NK-92 (cell line): ENCODE measurements around the gene C1QTNF1.
"Not testable (repeated sequence)": the region's sequence is repeated elsewhere in the genome, so short reads cannot be mapped to it uniquely, and the experiment has no call there.

Experiments used
- DNase-seq: peaks from one replicate; lab custom pipeline; 2025; ENCODE audit not compliant: unreplicated experiment; lab: John Stamatoyannopoulos, UW

The C1QTNF1 gene

DNA sequence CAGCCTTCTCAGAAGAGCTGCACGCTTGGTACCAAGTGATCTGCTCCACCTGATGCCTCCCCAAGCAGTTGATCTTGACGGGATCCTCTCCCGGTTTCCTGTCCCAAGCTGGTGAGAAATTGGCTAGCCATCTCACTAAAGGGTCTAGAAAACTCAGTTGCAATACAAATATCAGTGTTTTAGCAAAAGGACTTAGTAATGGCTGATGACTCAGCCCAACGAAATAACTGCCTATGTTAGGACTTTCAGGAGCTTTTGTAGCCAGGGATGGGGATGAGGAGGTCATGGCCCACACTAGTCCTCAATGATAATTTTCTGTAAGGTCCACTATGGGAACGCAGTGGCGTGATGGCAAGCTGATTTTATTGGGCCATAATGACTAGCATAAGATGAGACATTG lies 27.3 kb downstream of the C1QTNF1 start:
- no peak for DNase-seq

DNA sequence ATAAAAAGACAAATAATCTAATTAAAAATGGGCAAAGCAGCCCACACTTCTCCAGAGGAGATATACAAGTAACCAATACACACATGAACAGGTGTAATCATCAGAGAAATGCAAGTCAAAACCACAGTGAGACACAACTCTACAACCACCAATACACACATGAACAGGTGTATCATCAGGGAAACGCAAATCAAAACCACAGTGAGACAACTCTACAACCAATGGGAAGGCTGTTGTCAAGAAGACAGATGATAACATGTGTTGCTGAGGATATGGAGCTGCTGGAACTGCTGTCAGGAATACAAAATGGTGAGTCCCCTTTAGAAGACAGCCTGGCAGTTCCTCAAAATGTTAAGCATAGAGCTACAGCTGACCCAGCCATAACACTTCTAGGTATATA lies 28.2 kb downstream of the C1QTNF1 start:
- DNase-seq = no peak

DNA sequence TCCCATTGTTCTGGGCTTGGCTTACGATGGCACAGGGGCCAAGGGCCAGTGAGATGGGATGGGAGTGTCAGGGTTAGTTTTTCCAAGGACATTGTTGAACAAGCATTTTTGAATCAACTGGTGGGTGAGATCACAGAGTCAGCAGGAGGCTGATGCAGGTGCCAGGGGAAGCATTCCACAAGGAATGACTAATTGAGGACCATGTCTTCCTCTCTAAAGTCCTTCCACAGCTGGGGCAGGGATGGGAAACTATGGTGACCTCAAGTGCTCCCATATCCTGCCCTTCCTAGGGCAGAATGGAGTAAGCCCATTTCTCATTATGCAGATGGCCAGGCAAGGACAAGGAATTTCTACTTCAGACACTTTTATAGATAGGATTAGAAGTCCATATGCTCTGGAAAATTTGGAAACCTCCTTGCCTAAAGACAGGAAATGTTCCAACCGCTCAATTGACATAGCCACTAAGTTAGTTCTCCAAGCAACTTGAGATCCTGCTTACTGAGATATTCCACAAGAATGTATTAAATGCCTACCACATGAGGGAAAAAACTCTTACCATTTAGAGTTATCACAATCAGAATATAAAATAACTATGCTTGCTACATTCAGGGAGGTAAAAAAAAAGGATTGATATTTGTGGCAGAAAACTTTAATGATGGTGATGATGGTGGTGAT lies 29.4 kb downstream of the C1QTNF1 start:
- no peak for DNase-seq

DNA sequence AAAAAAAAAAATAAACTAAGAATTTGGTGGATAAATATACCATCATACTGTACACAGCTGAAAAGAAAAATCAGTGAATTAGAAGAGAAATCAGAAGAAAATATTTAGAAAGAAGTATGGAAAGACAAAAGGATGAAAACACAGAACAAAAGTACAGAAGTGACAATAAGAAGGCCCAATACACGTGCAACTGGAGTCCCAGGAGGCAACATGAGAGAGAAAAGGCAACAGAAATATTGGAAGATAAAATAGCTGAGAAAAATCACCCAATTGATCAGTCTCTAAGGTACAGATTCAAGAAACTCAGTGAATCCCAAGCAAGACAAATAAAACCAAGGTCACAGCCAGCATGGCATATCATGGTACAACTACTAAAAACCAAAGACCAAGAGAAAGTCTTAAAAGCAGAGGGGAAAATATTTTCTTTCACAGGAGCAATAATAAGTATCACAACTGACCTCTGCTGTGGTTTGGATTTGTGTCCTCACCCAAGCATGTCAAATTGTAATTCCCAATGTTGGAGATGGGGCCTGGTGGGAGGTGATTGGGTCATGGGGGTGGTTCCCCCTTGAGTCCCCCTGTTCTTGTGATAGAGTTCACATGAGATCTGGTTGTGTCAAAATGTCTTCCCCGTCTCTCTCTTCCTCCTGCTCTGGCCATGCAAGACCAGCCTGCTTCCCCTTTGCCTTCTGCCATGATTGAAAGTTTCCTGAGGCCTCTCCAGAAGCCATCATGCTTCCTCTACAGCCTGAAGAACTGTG lies 30.4 kb downstream of the C1QTNF1 start:
- DNase-seq = no peak

DNA sequence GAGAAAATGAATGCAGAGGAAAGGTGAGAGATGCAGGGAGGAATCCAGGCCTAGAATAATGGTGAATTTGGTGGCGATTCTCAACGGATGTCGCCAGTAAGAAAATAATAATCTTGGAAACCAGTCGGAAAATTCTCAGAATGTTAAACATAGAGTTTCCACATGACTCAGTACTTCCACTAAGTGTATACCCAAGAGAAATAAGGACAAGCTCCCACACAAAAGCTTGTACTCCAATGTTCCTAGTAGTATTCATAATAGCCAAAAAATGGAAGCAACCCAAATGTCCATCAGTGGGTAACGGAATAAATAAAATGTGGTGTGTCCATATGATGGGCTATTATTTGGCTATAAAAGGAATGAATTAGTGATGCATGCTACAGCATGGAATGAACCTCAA lies 31.2 kb downstream of the C1QTNF1 start:
- DNase-seq = no peak

DNA sequence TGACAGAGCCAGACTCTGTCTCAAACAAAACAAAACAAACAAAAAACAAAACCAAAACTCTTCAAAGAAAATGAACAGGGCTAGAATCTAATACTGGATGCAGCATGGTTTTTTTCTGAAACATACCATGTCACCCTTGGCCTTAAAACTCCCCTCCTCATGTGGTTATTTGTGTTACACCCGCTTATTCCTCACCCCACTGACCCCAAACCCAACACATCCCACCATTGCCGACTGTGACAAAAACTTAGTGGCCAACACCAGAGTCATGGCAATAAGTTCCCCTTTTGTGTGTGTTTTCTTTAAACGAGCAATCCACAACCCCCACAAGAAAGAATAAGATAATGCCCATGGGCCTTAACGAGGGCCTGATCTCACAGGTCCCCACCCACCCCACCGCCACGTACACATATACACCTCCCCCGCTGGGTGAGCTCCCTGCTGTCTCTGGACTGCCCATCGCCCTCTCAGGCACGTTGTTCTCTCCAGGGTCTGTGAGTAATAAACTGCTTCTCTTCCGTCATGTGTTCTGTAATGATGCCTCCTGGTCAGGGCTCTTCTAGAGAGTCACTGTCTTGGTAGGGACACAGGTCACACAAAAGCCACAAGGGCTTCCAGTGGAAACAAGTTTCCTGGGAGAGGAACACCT lies 33.9 kb downstream of the C1QTNF1 start:
- no peak for DNase-seq

DNA sequence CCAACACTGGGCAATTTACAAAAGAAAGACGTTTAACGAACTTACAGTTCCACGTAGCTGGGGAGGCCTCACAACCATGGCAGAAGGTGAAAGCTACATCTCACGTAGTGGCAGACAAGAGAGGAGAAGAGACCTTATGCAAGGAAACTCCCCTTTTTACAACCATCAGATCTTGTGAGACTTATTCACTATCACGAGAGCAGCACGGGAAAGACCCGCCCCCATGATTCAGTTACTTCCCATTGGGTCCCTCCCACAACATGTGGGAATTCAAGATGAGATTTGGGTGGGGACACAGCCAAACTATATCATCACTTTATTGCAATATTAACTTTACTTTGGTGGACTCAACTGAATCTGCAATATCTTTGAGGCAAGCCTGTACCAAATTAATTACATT lies 38.7 kb downstream of the C1QTNF1 start:
- no peak for DNase-seq

DNA sequence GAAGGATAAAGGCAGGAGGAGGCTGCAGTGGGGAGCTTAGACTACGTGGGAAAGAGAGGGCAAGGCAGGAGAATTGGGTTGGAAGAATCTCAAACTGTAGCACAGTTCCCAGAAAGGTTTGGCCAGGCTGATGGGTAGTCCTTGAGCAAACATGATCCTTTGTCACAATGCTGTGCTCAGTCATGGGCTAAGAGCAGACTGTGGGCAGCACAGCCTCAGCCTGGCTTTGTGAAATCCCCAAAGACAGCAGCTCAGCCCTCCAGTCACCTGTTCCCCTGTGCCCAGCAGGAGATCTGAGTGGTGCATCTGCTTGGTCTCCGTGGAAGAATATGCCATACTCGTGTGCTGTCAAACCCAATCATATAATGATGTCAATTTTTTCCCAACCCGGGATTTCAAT lies 40.1 kb downstream of the C1QTNF1 start:
- DNase-seq = no peak

DNA sequence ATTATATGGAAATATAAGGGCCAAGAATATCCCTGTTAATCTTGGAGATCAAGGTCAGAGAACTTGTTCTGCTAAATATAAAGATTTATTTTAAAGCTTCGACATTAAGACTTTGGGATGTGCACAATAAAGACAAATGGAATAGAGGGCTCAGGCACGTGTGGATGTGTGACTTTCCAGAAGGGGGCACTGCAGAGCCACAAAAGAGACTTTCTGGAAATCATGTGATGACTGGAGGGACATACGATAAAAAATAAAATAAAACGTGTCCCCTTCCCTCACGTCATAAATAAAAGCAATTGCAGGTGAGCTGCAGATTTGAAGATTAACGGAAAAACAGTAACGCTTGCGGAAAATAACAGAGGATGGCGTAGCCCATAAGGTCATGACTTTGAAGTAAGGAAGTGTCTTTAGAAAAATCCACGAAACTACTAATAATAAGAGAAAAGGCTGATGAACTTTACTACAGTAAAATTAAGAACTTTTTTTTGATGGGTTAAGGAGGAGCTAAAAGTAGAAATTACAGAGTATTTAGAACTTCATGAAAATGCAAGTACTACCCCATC lies 41.2 kb downstream of the C1QTNF1 start:
- DNase-seq = no peak

DNA sequence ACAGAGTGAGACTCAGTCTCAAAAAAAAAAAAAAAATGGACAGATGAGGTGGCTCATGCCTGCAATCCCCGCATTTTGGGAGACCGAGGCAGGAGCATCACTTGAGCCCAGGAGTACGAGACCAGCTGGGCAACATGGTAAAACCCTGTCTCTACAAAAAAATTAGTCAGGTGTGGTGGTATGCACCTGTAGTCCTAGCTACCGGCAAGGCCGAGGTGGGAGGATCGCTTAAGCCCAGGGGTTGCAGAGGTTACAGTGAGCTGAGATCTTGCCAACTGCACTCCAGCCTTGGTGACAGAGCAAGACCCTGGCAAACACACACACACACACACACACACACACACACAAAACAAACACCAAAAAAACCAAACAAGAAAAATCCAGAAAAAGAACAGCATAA lies 43.0 kb downstream of the C1QTNF1 start:
- no peak for DNase-seq

DNA sequence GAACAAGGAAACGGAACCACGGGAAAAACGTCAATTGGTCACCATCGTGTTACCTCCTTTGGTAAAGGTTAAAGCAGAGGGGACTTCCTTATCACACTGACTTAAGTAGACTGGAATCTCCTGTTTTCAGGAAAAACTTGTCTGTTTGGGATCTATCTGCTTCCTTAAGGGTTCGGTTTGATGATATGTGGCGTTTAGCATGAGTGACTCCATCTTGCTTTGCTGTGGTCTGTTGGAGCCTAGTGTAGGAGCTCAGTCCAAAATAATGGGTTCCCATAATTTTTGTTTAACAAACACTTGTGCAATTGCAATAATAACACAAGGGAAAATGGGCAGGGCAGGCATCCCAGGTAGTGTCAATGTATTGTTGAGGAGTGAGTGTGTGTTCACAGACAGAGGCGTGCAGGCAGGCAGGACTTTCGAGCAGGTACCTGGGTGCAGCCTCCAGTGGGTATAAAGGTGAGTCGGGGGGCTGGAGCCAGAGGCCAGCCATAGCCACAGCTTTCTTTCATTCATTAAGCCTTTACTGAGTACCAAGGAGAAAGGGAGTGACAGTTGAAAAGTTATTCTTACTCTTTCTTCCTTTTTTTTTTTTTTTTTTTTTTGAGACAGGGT lies 46.4 kb downstream of the C1QTNF1 start:
- no peak for DNase-seq

DNA sequence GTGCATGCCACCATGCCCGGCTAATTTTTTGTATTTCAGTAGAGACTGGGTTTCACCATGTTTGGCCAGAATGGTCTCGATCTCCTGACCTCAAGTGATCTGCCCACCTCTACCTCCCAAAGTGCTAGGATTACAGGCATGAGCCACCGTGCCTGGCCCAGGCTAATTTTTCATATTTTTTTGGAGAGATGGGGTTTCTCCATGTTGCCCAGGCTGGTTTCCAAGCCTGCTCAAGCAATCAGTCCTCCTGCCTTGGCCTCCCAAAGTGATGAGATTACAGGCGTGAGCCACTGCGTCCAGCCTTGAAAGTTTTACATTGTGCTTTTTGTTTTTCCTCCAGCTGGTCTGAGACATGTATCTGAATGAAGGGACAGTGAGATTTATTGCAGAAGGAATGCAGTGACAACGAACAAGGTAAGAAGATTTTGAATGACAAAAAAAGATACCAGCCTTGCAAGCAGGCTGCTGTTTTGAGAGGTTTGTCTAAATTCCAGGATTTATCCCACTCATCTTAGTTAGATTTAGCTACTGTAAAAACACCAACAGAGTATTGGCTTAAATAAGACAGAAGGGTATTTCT lies 47.3 kb downstream of the C1QTNF1 start:
- no peak for DNase-seq

DNA sequence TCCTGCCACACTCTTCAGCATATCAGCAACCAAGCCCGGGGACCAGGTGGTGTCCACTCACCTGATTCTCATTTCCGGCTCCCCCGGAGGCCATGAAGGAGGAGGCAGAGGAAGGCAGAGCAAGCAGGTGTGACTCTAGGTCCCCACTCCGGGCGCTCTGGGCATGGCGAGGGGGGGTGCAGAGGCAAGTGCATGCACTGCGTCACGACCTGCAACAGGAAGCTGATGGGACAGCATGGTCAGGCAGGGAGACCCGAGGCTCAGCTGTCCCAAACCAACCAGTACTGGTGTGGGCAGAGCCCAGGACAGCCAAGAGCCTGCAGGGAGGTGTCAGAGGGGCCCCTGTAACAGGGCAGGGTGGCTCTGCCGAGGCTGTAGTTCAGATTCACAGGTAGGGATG lies 48.6 kb downstream of the C1QTNF1 start:
- no peak for DNase-seq

DNA sequence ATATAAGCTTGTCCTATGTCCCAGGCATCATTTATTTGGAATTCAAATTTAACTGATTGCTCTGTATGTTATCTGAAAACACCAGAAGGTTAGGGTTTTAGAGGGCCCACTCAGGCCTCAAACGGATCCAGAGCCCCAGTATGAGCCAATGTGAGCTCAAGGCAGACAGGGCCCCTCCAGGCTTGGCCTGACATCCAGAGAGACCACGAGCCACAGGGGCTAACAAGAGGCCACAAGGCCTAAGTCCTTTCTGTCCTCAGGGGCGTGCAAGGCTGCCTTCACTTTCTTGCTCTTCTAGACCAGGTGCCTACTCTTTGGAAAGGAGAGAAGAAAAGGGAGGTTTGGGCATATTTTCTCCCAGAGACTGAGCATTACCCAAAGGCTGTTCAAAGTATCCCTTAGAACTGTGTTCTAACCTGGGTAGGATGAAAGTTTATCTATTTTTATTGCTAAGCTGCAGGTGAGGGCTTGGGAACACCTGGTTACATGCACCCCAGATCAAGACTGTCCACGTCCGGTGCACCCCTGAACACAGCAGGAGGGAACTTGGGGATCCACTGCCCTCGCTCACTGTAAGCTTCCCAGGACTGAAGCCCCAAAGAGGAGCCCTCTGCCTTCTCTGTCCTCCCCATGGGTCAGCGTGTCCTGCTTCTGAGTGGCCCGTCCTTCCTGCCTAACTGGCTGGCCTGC lies 49.2 kb downstream of the C1QTNF1 start:
- DNase-seq = no peak

DNA sequence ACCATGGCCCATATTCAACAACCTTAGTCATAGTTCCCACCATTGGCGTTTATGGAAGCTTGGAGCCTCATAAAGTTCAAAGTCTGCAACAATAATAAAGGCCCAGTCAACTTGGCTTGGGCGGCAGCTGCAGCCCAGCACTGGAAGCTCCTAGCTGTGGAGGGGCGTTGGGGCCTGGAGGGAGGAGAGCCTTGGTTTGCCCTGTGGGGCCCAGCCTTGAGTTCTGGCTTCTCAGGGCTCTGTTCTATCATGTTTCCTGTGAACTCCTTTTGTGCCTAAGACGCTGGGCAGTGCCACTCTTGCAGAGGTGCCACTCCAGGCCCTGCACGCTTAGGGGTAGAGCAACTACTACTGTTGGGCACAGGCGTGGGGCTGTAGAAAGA lies 49.7 kb downstream of the C1QTNF1 start:
- DNase-seq = no peak

DNA sequence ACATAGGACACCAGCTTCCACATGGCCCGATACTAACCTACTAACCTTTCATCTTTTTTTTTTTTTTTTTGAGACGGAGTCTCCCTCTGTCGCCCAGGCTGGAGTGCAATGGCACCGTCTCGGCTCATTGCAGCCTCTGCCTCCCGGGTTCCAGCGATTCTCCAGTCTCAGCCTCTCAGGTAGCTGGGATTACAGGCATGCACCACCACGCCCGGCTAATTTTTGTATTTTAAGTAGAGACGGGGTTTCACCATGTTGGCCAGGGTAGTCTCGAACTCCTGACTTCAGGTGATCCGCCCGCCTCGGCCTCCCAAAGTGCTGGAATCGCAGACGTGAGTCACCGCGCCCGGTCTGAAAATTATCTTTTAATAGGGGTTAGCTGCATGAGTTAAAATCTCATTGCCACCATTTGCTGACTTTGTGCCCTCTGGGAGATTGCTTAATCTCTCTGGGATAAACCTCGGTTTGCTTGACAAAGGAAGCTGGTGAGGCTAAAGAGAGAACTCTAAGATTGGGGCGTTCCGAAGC lies 50.2 kb downstream of the C1QTNF1 start:
- not testable (repeated sequence) for DNase-seq

DNA sequence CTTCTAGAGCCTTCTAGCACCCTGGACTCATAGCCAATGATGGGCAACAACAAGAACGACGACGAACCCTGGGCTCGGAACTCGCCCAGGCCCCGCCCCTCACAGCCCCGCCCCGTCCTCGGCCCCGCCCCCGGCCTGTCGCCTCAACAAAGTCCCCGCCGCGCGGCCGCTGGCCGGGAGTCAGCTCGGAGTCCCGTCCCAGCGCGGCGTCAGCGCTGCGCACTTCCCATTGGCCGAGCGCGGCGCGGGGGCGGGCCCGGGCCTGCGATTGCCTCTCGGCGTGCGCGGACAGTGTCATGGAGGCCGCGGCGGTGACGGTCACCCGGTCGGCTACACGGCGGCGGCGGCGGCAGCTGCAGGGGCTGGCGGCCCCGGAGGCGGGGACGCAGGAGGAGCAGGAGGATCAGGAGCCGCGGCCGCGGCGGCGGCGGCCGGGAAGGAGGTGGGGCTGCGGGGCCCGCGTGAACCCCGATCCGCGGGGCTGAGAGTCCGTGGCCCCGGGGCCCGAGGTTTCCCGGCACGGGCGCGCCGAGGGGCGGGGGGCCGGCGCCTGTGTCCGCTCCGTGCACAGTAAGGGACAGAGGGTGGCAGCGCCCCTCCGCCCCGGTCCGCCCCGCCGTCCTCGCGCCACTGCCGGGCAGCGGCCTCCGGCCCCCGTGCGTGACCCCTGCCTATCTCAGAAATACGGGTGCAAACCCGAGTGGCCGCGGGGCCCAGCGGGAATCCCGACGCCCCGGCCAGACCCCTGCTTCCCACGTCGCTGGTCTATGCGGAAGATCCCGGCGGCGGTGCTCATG lies 50.9 kb downstream of the C1QTNF1 start, which contains the start of gene ENGASE:
Gene ENGASE, plus strand, starts transcription at position 176 of the 797 bp plus-strand sequence. Its CDS starts 121 bp downstream, at position 297.
- no peak for DNase-seq

DNA sequence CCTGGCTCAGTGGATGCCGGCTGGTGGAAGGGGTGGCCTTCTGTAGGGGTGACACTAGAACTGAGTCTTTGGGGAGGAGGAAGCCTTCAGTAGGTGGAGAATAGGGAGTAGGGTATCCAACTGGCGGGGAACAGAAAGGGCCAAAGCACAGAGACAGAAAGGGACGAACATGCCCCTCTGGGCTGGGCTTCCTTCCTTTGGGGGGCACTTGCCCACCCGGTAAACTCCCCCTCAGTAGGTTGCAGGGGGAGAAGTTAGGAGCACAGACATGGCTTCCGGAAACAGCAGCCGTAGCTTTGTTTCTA lies 51.4 kb downstream of the C1QTNF1 start:
- DNase-seq = no peak

DNA sequence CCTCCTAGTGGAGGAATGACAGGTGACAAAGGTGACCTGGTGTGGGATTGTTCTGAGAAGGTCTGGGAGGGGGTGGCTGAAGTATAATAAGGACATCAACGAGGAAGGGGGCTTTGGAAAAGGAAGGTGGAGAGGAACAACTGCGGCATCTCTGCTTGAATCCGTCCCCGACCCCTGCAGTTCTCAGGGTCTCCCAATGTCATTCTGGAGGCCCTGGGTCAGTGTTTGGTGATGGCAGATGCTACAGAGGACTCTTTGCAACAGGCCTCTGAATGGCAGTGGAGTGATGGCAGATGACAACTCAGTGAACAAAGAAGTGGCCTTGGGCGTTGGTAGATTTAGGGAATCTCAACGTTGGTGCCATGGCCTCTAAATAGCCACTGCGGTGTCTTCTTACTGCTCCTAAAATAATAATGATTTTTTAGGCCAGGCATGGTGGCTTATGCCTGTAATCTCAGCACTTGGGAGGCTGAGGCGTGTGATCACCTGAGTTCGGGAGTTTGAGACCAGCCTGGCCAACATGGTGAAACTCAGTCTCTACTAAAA lies 52.0 kb downstream of the C1QTNF1 start:
- no peak for DNase-seq
